Stimulated activated CD4-positive, alpha-beta T cell treated with anti-CD3 and anti-CD28 coated beads, Interleukin-1b, Interleukin-23, amount 100 ng/mL, for 1 hour (primary cell): Measurements from ENCODE around the gene CENPN.

Experiments
- DNase-seq, 2 donors: peaks; one replicate each; pipeline ENCODE4 v3.0.0-alpha.2; 2020; ENCODE audit warnings: low read depth in 2 of 2

CENPN gene

DNA sequence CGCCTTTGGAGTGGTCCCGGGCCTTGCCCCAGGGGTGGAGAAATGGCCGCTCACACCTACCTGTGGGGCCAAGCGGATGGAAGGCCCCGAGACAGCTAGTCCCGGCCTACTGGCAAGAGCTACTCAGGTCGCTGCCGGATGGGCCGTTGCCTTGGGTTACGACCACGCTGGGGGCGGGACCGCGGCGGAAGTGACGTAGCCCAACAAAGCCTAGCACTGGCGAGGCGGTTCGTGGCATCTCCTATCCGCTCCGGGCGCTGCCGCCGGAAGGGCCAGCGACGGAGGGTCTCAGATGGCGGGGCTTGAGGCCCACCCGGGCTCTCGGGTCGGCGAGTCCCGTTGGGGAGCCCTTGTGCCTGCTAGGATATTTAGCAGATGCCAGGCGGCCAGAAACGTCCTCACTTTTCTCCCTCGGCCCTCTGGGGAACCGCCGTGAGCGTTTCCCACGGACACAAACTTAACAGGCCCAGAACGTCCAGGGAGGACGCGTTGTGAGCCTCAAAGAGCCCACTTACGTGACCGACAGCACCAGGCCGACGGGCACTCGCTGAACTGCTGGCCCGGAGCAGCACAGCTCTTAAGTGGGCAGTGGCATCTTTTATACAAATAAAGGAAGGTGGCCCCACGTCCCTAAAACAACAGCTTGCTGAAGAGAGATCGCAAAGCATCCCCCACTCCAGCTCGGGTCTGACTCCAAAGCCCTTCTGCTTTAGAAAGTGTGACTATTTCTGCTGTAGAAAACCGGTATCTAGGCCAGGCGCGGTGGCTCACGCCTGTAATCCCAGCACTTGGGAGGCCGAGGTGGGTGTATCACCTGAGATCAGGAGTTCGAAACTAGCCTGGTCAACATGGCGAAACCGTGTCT is 70.3 kb downstream of the CENPN start, which contains the start of gene C16orf46:
Gene C16orf46, minus strand, starts transcription at position 163 of the 865 bp plus-strand sequence. CDS start 13,283 bp downstream, outside the sequence.
- peak; percentile 84 to 95 for DNase-seq

GRCh38 chr16:81080233-81080632 is 73.2 kb downstream of the CENPN start:
- no peak for DNase-seq

GRCh38 chr16:81081014-81081413 is 74.0 kb downstream of the CENPN start:
- no peak for DNase-seq
